K562 (cell line): ENCODE measurements around the gene DAPK2. TPM values are rescaled to one million over a fixed set of nuclear protein-coding genes. Genes with fewer than 3 reads are reported as not detected.

Experiments
- CBFA2T3 ChIP-seq: fragments of 450-650 bp; IDR thresholded peaks from 2 replicates; pipeline ENCODE4 v1.6.1; 2017
- CXXC5 ChIP-seq: fragments of 250-450 bp; sonication (Bioruptor Pico); IDR thresholded peaks from 2 replicates; pipeline ENCODE4 v1.8.0; 2022; ENCODE audit warnings: inconsistent platforms, mild to moderate bottlenecking, moderate library complexity
- ESRRB ChIP-seq: fragments of 250-450 bp; sonication (Bioruptor Pico); IDR thresholded peaks from 2 replicates; pipeline ENCODE4 v1.5.0; 2020; ENCODE audit warnings: mild to moderate bottlenecking, moderate library complexity, borderline replicate concordance
- ILK ChIP-seq: fragments of 450-650 bp; IDR thresholded peaks from 2 replicates; pipeline ENCODE4 v1.6.1; 2016; ENCODE audit warnings: missing genetic modification characterization, low read depth, mild to moderate bottlenecking, missing compliant biosample characterization, moderate library complexity, borderline replicate concordance
- KHSRP ChIP-seq: fragments of 450-650 bp; IDR thresholded peaks from 2 replicates; pipeline ENCODE4 v1.6.1; 2017
- MLLT1 ChIP-seq, 2 experiments: fragments of 450-650 bp; IDR thresholded peaks; 2 replicates each; pipeline ENCODE4 v1.6.1; 2016
- MTA3 ChIP-seq: fragments of 450-650 bp; formaldehyde crosslinking; IDR thresholded peaks from 2 replicates; pipeline ENCODE4 v1.6.1; 2017; ENCODE audit warnings: mild to moderate bottlenecking, borderline replicate concordance
- NCOR1 ChIP-seq: fragments of 450-650 bp; IDR thresholded peaks from 2 replicates; pipeline ENCODE4 v1.6.1; 2016; ENCODE audit warnings: mild to moderate bottlenecking, moderate library complexity
- NEUROD1 ChIP-seq: fragments of 150-350 bp; IDR thresholded peaks from 2 replicates; pipeline ENCODE4 v1.6.1; 2014; ENCODE audit warnings: borderline replicate concordance, low read length, low read depth; ENCODE audit not compliant: partially characterized antibody
- NR2C2 ChIP-seq, 2 experiments: fragments of 200-800 bp in 1 of 2; sonication (Bioruptor generic) in 1 of 2; sonication (generic) in 1 of 2; formaldehyde crosslinking in 1 of 2; IDR thresholded peaks; 2 replicates each; pipeline versions ENCODE4 v1.6.1 to v1.8.0; 2016 to 2022; ENCODE audit warnings: mild to moderate bottlenecking in 1 of 2, missing compliant biosample characterization in 1 of 2, missing genetic modification characterization in 1 of 2, missing genetic modification reagents in 1 of 2
- PKNOX1 ChIP-seq: fragments of 450-650 bp; IDR thresholded peaks from 2 replicates; pipeline ENCODE4 v1.6.1; 2016
- PML ChIP-seq: IDR thresholded peaks from 2 replicates; pipeline ENCODE4 v1.6.1; 2012; ENCODE audit warnings: low read length, inconsistent platforms
- POLR2AphosphoS5 ChIP-seq: IDR thresholded peaks from 2 replicates; pipeline ENCODE4 v1.6.1; 2011; ENCODE audit warnings: mild to moderate bottlenecking, low read depth, low read length, moderate library complexity; ENCODE audit not compliant: control insufficient read depth, insufficient read depth
- SP2 ChIP-seq: IDR thresholded peaks from 2 replicates; pipeline ENCODE4 v1.6.1; 2011; ENCODE audit warnings: mild to moderate bottlenecking, low read depth, low read length, moderate library complexity; ENCODE audit not compliant: poor library complexity, severe bottlenecking; ENCODE audit errors: extremely low read depth
- ZNF175 ChIP-seq: fragments of 200-800 bp; sonication (Bioruptor generic); IDR thresholded peaks from 2 replicates; pipeline ENCODE4 v1.6.1; 2016; ENCODE audit warnings: low read depth, mild to moderate bottlenecking, missing genetic modification characterization, missing compliant biosample characterization
- ZNF431 ChIP-seq: sonication (generic); formaldehyde crosslinking; IDR thresholded peaks from 2 replicates; pipeline ENCODE4 v1.8.0; 2022; ENCODE audit warnings: mild to moderate bottlenecking, missing genetic modification reagents
- ZNF449 ChIP-seq: fragments of 250-450 bp; sonication (Bioruptor Pico); IDR thresholded peaks from 2 replicates; pipeline ENCODE4 v1.8.0; 2022; ENCODE audit warnings: moderate library complexity, mild to moderate bottlenecking, inconsistent platforms
- ZNF589 ChIP-seq: fragments of 200-800 bp; sonication (Bioruptor generic); IDR thresholded peaks from 2 replicates; pipeline ENCODE4 v1.6.1; 2016; ENCODE audit warnings: low read depth, missing genetic modification characterization, missing compliant biosample characterization
- ZNF785 ChIP-seq: fragments of 250-450 bp; sonication (Bioruptor Pico); IDR thresholded peaks from 2 replicates; pipeline ENCODE4 v1.4.0; 2020; ENCODE audit warnings: mild to moderate bottlenecking
- polyA plus RNA-seq, 8 experiments: library from polyadenylated mRNA; depleted of rRNA in 4 of 8; stranded (reverse) in 5 of 8; unstranded in 3 of 8; fragments of >200 nt; fragmentation: Nextera tagmentation in 2 of 8; fragmentation: Illumina TruSeq in 1 of 8; extraction: Ambion mirVana in 2 of 8; extraction: Trizol in 1 of 8; gene quantifications; 2 replicates each; pipeline versions ENCODE4 v1.2.1 to v1.2.3, GENCODE V29; 2011 to 2014; ENCODE audit warnings: inconsistent platforms in 1 of 8, missing spikeins in 1 of 8
- total RNA-seq, 7 experiments: library from RNA; depleted of rRNA in 6 of 7; stranded (reverse); fragments of >200 nt in 6 of 7; fragmentation: Illumina TruSeq in 2 of 7; extraction: Trizol in 2 of 7; gene quantifications; 2 replicates each; pipeline versions ENCODE4 v1.2.1 to v1.2.3, GENCODE V29; 2011 to 2021; ENCODE audit warnings: low replicate concordance in 1 of 7

The DAPK2 gene
- total and polyA plus RNA-seq, 9 of the 15 experiments (the other 6 are each of a cell fraction or from before 2014, with no cell fraction given): 0.14 to 5.2 (median 2.2) TPM

GRCh38 chr15:64092075-64092820 is 46.0 kb upstream of the DAPK2 start (continued):
- 0 out of 2 replicates have a peak, but pooled peaks have one; percentile 6 for TF ChIP-seq PKNOX1
- TF ChIP-seq NEUROD1: no peak
- peak in 1 of 2 experiments; percentile 82; a peak in 2 of 4 replicates for TF ChIP-seq MLLT1 (IDR thresholded peaks at IDR 0.05)
- TF ChIP-seq ZNF589: 0 out of 2 replicates have a peak, but pooled peaks have one; percentile 39
- no peak for TF ChIP-seq ZNF785 (CRISPR knock-in tag)
- TF ChIP-seq NR2C2 (CRISPR knock-in tag; IDR thresholded peaks at IDR 0.05): no peak
- peak; percentile 43; the same call in 1 of the 2 replicates for TF ChIP-seq NR2C2 (tag; IDR thresholded peaks at IDR 0.05)
- TF ChIP-seq ESRRB (CRISPR knock-in tag): no peak
- no peak; the same call in 1 of the 2 replicates for TF ChIP-seq PML
- TF ChIP-seq CBFA2T3: peak; percentile 51
- no peak for TF ChIP-seq ZNF449 (CRISPR knock-in tag)
- no peak for TF ChIP-seq KHSRP
- TF ChIP-seq CXXC5: no peak
- 0 out of 2 replicates have a peak, but pooled peaks have one; percentile 11 for TF ChIP-seq ZNF175 (CRISPR knock-in tag)
- no peak for TF ChIP-seq SP2
- TF ChIP-seq NCOR1: 0 out of 2 replicates have a peak, but pooled peaks have one; percentile 15
- TF ChIP-seq POLR2AphosphoS5: 0 out of 2 replicates have a peak, but pooled peaks have one; percentile 42
- TF ChIP-seq ZNF431 (CRISPR knock-in tag): no peak
- TF ChIP-seq ILK (tag): no peak
- no peak for TF ChIP-seq MTA3
